Large intestine (tissue), 3 donors: ENCODE results near the gene BUB1B. TPM values are rescaled to one million over a fixed set of nuclear protein-coding genes. Genes with fewer than 3 reads are reported as not detected.

ENCODE experiments used
- DNase-seq, 2 donors: peaks; one replicate each; pipeline versions ENCODE4 v3.0.0 to v3.0.0-alpha.2; 2013
- H3K27ac ChIP-seq: one replicate; pipeline ENCODE4 v1.5.1; 2013; ENCODE audit warnings: low read length
- H3K27me3 ChIP-seq: 2 replicates; pipeline ENCODE4 v1.6.1; 2013; ENCODE audit warnings: low read length; ENCODE audit not compliant: control insufficient read depth, insufficient read depth
- H3K36me3 ChIP-seq: 2 replicates; pipeline ENCODE4 v1.6.1; 2013; ENCODE audit warnings: low read length; ENCODE audit not compliant: control insufficient read depth, insufficient read depth
- H3K4me1 ChIP-seq: one replicate; pipeline ENCODE4 v1.6.1; 2013; ENCODE audit warnings: low read length; ENCODE audit not compliant: control insufficient read depth, insufficient read depth
- H3K4me3 ChIP-seq: one replicate; pipeline ENCODE4 v1.5.1; 2013; ENCODE audit warnings: low read length
- H3K9me3 ChIP-seq: one replicate; pipeline ENCODE4 v1.6.1; 2013; ENCODE audit warnings: mild to moderate bottlenecking, low read depth, low read length, moderate library complexity; ENCODE audit not compliant: control insufficient read depth
- WGBS: methylation state at CpG from one replicate; pipeline ENCODE4 v1.1.5; 2013; ENCODE audit warnings: low lambda C conversion rate; ENCODE audit not compliant: insufficient coverage; 5-methylcytosine and 5-hydroxymethylcytosine counted together
- polyA plus RNA-seq: library from polyadenylated mRNA; unstranded; fragments of 120-200 nt; gene quantifications from one replicate; pipeline ENCODE4 v1.2.1, GENCODE V29; 2013

The BUB1B gene
- polyA plus RNA-seq, 1 donor, result 12.8 TPM

- H3K27me3 ChIP-seq, result no peaks in the 10 kb centered on the region
- whole genome bisulfite sequencing, result no CpG with 5 or more reads among the region's 4 CpGs
- no peaks in the 10 kb centered on the region for H3K9me3 ChIP-seq
- H3K27ac ChIP-seq, result no peak overlapping the region
- no peak overlapping the region for H3K4me3 ChIP-seq
- DNase-seq, result no peak
- H3K36me3 ChIP-seq, result peaks cover 35% of the 10 kb centered on the region
- peaks cover 13% of the 10 kb centered on the region for H3K4me1 ChIP-seq
These were observed 106.8 kb downstream of the BUB1B start for GRCh38 chr15:40267670-40268069.

- Histone ChIP-seq H3K9me3 (no peaks in the 10 kb centered on the region), H3K27me3 (no peaks in the 10 kb centered on the region), H3K4me3 (no peak overlapping the region), H3K36me3 (peaks cover 47% of the 10 kb centered on the region), H3K4me1 (no peaks in the 10 kb centered on the region), H3K27ac (no peak overlapping the region)
- no peak for DNase-seq
- no CpG with 5 or more reads among the region's 4 CpGs for WGBS
These were observed 108.7 kb downstream of the BUB1B start for GRCh38 chr15:40269604-40270003.

- H3K4me1 ChIP-seq, result no peaks in the 10 kb centered on the region
- no peaks in the 10 kb centered on the region for H3K9me3 ChIP-seq
- WGBS, result no CpG with 5 or more reads among the region's 11 CpGs
- H3K36me3 ChIP-seq, result peaks cover 40% of the 10 kb centered on the region
- H3K4me3 ChIP-seq, result no peak overlapping the region
- DNase-seq, result no peak
- H3K27me3 ChIP-seq, result no peaks in the 10 kb centered on the region
- no peak overlapping the region for H3K27ac ChIP-seq
These were observed 109.6 kb downstream of the BUB1B start for GRCh38 chr15:40270246-40270995.

Other genes with a start within 250 kb of the BUB1B start
- 9.4 TPM for gene GPR176, start 240.8 kb upstream of the BUB1B start, polyA plus RNA-seq
- 30.6 TPM for gene EIF2AK4, start 227.0 kb upstream of the BUB1B start, polyA plus RNA-seq
- gene SRP14, start 121.9 kb upstream of the BUB1B start, polyA plus RNA-seq, result 291 TPM
- gene BMF, start 52.2 kb upstream of the BUB1B start, polyA plus RNA-seq, result 9.2 TPM
- 14.8 TPM for gene PAK6, start 78.0 kb downstream of the BUB1B start, polyA plus RNA-seq
- gene ANKRD63, start 122.0 kb downstream of the BUB1B start, polyA plus RNA-seq, result 0.16 TPM
- 11.7 TPM for gene PLCB2, start 146.9 kb downstream of the BUB1B start, polyA plus RNA-seq
- 14.6 TPM for gene INAFM2, start 162.6 kb downstream of the BUB1B start, polyA plus RNA-seq
- 7.2 TPM for gene CCDC9B, start 179.9 kb downstream of the BUB1B start, polyA plus RNA-seq
- 892 TPM for gene PHGR1, start 190.0 kb downstream of the BUB1B start, polyA plus RNA-seq
- 4.6 TPM for gene DISP2, start 197.2 kb downstream of the BUB1B start, polyA plus RNA-seq
- gene KNSTRN, start 221.7 kb downstream of the BUB1B start, polyA plus RNA-seq, result 21.3 TPM
- gene IVD, start 244.7 kb downstream of the BUB1B start, polyA plus RNA-seq, result 51.2 TPM